LNCAP (cell line): ENCODE measurements around the gene DTL.
A peak's percentile ranks its signal among the peaks of the same experiment; 100 is the strongest.

Source experiments
- TF ChIP-seq, protein P1 (sequence below): fragments of 450-650 bp; IDR thresholded peaks from 2 replicates; pipeline ENCODE4 v1.5.1; 2017; ENCODE audit warnings: mild to moderate bottlenecking

The DTL gene

DNA sequence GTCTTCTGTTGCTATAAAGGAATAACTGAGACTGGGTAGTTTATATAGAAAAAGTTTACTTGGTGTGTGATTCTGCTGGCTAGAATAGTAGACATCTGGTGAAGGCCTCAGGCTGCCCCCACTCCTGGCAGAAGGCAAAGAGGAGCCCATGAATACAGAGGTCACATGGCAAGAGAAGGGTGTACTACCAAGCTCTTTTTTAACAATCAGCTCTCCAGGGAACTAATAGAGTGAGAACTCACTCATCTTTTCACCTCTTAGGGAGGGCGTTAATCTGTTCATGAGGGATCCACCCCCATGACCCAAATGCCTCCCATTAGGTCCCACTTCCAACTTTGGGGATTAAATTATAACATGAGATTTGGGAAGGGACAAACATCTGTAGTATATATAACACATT is 9.3 kb downstream of the DTL start:
- TF ChIP-seq, protein P1, sequence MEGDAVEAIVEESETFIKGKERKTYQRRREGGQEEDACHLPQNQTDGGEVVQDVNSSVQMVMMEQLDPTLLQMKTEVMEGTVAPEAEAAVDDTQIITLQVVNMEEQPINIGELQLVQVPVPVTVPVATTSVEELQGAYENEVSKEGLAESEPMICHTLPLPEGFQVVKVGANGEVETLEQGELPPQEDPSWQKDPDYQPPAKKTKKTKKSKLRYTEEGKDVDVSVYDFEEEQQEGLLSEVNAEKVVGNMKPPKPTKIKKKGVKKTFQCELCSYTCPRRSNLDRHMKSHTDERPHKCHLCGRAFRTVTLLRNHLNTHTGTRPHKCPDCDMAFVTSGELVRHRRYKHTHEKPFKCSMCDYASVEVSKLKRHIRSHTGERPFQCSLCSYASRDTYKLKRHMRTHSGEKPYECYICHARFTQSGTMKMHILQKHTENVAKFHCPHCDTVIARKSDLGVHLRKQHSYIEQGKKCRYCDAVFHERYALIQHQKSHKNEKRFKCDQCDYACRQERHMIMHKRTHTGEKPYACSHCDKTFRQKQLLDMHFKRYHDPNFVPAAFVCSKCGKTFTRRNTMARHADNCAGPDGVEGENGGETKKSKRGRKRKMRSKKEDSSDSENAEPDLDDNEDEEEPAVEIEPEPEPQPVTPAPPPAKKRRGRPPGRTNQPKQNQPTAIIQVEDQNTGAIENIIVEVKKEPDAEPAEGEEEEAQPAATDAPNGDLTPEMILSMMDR = no peak

DNA sequence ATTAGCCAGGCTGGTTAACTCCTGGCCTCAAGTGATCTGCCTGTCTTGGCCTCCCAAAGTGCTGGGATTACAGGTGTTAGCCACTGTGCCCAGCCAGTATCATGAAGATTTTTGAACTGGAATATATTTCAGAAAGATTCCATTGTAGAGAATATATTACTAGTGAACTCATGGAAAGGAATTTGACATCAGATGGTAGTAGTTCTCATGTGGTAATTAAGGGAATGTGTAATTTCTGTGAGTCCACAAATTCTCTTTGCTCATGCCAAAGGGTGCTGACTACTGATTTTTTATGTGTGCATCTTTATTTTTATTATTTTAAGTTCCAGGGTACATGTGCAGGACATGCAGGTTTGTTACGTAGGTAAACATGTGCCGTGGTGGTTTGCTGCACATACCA is 10.4 kb downstream of the DTL start:
- TF ChIP-seq, protein P1 = no peak

DNA sequence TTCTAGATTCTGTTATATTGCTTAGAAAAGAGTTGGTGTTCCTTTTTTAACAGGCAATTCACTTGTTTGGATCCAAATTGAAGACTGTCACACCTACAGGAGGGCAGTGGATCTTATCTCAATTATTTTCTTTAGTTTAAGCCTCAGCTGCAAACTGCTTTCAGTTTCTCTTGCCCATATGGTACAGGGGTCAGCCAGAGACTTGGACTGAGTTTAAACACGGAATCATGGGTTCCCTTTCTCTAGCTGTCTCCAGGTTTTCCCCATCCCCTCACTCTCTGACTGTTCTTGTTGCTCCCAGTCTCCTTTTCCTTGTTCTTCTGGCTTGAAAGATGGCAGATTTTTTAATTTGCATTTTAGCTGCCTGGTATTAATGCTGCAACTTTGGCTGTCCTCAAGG is 18.4 kb downstream of the DTL start:
- TF ChIP-seq, protein P1 = no peak

DNA sequence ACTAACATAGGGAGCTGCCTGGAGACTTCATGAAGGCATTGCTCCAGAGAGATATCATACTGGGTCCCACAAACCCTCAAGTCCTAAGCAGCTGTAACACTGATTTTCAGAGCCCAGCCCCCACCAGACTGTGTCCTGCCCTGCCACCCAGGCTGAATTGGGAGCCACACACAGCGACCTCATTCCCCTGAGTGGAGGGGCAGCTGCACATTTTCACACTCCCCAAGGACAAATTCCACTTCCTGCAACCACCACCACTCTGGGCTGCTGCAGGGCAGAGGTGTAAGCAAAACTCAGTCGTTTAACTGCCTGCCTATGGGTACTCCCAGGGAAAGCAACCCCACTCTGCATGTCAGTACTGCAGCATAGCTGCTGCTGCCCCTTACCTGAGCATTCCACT is 19.8 kb downstream of the DTL start:
- TF ChIP-seq, protein P1 = no peak

DNA sequence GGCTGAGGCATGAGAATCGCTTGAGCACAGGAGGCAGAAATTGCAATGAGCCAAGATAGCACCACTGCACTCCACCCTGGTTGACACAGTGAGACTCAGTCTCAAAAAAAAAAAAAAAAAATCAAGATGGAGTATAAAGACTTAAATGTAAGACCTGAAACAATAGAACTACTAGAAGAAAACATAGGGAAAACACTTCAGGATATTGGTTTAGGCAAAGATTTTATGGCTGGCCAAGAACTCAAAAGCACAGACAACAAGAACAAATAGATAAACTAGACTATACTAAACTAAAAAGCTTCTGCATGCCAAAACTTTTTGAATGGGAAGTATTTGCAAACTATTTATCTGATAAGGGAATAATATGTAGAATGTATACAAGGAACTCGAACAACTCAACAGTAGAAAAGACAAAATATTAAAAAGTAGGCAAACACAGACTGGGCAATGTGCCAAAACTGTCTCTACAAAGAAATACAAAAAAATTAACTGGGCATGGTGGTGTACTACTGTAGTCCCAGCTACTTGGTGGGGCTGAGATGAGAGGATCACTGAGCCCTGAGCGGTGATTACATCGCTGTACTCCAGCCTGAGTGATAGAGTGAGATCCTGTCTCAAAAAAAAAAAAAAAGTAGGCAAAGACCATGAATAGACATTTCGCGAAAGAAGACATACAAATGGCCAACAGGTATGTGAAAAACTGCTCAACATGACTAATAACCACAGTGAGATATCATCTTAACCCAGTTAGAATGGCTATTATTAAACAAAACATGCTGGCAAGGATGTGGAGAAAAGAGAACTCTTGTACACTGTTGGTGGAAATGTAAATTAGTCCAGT is 25.3 kb downstream of the DTL start:
- TF ChIP-seq, protein P1 = no peak

DNA sequence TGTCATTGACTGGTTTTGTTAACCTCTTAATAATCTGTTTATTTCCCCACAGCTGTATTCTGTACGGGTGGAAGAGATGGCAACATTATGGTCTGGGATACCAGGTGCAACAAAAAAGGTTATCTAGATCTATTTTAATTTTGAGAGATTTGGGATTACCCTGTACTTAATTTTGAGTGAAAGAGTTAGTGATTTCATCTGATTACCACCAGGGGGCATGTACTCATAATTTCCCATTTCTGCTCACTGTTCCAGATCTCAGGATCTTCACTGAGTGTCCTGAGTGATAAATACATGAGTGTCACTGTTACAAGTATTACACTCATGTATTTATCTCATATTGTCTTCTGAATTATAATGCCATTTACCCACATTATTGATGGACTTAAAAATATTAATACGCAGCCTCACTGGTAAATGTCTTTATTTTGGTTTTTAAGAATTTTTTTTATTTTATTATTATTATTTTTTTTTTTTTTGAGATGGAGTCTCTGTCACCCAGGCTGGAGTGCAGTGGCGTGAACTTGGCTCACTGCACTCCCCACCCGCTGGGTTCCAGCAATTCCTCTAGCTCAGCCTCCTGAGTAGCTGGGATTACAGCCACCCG is 27.4 kb downstream of the DTL start:
- TF ChIP-seq, protein P1 = peak; percentile 75

DNA sequence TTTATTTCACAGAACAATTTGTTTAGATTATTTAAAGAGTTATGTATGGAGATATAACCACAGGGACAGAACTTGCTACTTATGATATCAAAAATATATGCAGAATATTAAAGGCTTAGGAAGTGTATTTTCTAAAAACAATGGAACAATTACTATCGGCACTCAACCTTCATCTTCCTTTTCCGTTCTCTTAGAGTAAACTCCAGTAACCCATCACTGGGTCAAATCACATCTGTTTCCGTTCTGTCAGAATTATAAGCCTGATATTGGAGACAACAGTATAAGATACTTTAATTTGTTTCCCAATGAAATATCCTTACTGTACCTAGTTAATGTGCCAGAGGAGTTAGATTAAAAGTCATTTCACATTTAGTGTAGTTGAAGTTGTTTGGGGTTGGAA is 32.2 kb downstream of the DTL start:
- TF ChIP-seq, protein P1 = no peak
